GM12801 (cell line): ENCODE results near the gene CCDC122.

ENCODE experiments used
- TF ChIP-seq, protein P1 (sequence below): IDR thresholded peaks from one replicate; pipeline ENCODE4 v1.5.1; 2011; ENCODE audit warnings: control low read depth; ENCODE audit not compliant: insufficient read length; ENCODE audit errors: extremely low read depth

CCDC122 gene

DNA sequence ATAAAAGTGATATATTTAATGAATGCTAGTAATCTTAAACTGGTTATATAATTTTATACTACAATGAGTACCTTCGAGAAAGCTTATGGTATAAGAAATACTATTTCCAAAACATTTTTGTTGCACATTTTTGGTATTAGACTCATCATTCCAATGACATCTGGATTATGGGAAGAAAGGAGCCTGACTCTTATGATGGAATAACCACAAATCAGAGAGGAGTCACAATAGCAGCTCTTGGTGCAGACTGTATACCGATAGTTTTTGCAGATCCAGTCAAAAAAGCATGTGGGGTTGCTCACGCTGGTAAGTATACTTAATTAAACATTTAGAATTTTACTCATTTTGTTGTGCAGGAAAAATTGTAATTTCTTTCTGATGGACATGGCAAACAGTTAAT is 4.1 kb upstream of the CCDC122 start:
- TF ChIP-seq, protein P1, sequence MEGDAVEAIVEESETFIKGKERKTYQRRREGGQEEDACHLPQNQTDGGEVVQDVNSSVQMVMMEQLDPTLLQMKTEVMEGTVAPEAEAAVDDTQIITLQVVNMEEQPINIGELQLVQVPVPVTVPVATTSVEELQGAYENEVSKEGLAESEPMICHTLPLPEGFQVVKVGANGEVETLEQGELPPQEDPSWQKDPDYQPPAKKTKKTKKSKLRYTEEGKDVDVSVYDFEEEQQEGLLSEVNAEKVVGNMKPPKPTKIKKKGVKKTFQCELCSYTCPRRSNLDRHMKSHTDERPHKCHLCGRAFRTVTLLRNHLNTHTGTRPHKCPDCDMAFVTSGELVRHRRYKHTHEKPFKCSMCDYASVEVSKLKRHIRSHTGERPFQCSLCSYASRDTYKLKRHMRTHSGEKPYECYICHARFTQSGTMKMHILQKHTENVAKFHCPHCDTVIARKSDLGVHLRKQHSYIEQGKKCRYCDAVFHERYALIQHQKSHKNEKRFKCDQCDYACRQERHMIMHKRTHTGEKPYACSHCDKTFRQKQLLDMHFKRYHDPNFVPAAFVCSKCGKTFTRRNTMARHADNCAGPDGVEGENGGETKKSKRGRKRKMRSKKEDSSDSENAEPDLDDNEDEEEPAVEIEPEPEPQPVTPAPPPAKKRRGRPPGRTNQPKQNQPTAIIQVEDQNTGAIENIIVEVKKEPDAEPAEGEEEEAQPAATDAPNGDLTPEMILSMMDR, result no peak

DNA sequence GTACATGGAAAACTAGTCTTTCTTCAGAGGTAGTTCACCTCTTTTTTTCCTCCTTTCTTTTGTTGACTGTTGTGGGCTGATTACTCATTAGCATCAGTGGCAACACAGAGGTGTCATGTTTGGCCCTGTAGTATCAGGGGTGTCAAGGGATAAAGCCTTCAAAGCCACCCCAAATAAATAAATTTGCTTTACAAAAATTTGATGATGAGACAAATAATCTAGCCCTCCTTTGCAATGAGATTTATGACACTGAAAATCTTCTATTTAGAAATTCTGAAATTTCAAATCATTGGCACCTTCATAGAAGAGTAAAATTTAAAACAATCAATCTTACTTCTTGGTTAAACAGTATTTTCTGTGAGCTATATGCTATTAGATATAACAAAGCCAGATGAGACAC is 2.0 kb upstream of the CCDC122 start:
- TF ChIP-seq, protein P1, result no peak

DNA sequence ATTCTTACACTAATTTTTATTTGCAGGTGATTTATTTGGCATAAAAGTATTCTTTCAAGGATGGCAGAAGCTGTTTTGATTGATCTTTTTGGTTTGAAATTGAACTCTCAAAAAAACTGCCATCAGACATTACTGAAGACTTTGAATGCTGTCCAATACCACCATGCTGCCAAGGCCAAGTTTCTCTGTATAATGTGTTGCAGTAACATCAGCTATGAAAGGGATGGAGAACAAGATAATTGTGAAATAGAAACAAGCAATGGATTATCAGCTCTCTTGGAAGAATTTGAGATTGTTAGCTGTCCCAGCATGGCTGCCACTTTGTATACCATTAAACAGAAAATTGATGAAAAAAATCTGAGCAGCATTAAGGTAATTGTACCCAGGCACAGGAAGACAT is 1.4 kb upstream of the CCDC122 start:
- TF ChIP-seq, protein P1, result no peak

DNA sequence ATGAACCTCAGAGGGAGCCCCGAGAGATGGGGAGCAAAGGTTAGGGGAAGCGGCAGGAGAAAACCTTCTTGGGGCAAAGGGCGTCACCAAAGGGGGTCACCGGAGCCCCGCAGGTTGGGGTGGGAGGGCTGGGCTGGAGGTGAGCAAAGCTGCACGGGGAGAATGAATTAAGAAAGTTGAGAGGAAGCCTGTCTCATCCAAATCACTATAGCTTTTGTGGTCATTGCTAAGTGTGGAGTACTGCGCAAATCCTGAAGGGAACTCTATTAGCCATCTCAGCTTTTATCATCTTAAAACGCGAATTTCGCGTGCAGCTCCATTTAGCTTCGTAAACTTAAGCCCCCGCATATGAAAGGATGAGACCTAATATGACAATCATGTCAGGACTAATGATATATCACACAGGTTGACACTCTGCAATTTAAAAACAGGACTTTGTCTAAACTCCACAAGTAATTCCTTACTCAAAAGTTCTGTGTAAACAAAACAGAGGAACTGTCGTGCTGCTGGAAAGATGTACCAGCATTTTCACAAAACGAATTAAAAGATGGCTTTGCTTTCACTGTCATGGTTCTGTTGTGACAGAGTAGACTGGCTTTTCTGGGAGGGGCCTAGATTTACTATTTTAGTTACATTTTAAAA is 795 bp upstream of the CCDC122 start:
- TF ChIP-seq, protein P1, result no peak

DNA sequence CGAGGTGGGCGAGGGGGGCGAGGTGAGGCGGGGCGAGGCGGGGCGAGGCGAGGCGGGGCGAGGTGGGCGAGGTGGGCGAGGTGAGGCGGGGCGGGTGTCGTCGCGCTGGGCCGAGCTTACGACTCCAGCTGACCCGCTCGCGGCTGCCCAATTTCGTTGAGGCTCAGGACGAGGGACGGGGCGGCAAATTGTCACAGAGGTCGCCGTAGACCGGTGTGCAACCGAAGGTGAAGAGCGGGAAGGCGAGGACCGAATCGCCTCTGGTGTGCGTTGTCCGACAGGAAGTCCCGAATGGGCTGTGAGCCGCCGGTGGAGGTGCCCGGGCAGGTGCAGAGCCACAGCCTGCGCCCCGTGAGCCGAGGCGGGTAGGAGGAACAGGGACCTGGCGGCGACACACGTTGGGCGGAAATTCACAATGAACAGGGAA is 228 bp upstream of the CCDC122 start, which contains the start of gene LACC1:
LACC1 (plus strand) TSS at position 150 of the 427 bp plus-strand sequence. CDS start 1,082 bp downstream, outside the sequence.
- TF ChIP-seq, protein P1, result no peak

DNA sequence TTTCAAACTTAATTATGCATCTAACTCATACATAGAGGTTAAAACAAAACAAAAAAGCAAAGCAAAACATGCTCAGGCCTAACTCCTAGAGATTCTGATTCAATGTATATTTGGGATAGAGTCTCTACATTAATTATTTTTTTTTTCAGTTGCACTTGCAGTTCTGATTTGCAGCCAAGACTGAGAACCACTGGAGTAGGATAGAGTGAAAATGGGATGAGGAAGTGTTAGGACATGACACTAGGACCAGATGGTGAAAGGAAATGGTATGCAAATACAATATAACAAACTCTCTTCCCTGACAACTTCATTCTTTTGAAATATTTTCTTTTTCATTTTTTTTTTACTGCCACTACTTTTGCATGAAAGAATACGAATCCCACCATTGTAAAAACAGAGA is 1.8 kb downstream of the CCDC122 start:
- TF ChIP-seq, protein P1, result no peak

DNA sequence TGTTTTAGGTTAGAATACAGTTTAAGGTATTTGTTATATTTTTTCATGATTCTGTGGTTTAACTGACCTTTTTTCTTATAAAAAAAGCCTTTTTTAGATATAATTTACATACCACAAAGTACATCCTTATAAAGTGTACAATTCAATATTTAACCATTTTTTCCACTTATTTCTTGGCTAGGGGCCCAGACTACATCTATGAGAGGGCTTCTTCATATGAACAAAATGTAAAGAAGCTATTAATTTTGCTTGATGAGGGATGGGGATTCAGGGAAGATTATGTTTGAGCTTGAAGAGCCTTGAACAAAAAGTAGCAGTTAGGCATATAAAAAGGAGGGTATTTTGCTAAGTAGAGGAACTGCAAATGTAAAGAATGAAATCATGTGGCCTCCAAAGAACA is 2.2 kb downstream of the CCDC122 start:
- TF ChIP-seq, protein P1, result no peak
